Left ventricle myocardium inferior (tissue), 1 donor: ENCODE data around the gene FAM9C. TPM values are rescaled to one million over a fixed set of nuclear protein-coding genes. Genes with fewer than 3 reads are reported as not detected.
A peak's percentile ranks its signal among the peaks of the same experiment; 100 is the strongest.

Experiments used
- DNase-seq: peaks from one replicate; pipeline ENCODE4 v3.0.0-alpha.2; 2020
- H3K27ac ChIP-seq: fragments of 200-600 bp; replicated peaks from 2 replicates; pipeline ENCODE4 v1.8.0; 2021
- H3K27me3 ChIP-seq: fragments of 200-600 bp; 2 replicates; pipeline ENCODE4 v1.8.0; 2021; ENCODE audit warnings: low read depth
- H3K36me3 ChIP-seq: fragments of 200-600 bp; 2 replicates; pipeline ENCODE4 v1.8.0; 2021
- H3K4me1 ChIP-seq: fragments of 200-600 bp; 2 replicates; pipeline ENCODE4 v1.8.0; 2021
- H3K4me3 ChIP-seq: fragments of 200-600 bp; 2 replicates; pipeline ENCODE4 v1.8.0; 2021; ENCODE audit warnings: mild to moderate bottlenecking, moderate library complexity
- H3K9me3 ChIP-seq: fragments of 200-600 bp; replicated peaks from 2 replicates; pipeline ENCODE4 v1.8.0; 2021
- intact Hi-C: fragments of 100-400 bp; cut with micrococcal nuclease; formaldehyde crosslinking; loops from one replicate; pipeline ENCODE4 v1.11.0; 2022
- total RNA-seq: library from RNA; stranded (reverse); fragmentation: NEBNext Ultra II Directional; extraction: Animal tissue kit (Norgen Biotek cat#: 25700); gene quantifications from one replicate; pipeline ENCODE4 v1.2.1, GENCODE V29; 2021
- TF ChIP-seq, protein P1 (sequence below): fragments of 200-600 bp; IDR thresholded peaks from 2 replicates; pipeline ENCODE4 v1.8.0; 2021; ENCODE audit warnings: antibody characterized with exemption, mild to moderate bottlenecking, borderline replicate concordance
- donor health status: DM: no; HTN: yes; CAD: no; lungs with severe emphysema.

FAM9C gene
- total RNA-seq, 1 donor from 2014 or later, result not detected

DNA sequence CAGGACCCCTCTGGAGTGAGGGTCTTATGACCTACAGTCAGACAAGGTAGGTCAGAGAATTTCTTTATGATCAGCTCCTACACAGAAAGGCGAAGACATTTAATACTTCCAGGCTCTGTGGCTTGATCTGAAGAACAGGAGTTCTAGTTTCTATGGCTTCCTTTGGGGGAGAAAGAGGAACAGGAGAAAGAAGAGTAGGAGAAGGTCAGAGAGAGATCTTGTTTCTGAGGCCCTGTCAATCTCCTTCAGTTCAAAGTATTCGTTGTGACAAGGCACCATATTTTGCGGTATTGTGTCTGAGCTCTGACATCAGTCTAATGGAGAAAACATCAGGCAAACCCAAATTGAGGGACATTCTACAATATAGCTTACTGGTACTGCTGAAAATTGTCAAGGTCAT is 52.8 kb downstream of the FAM9C start:
- no peak overlapping the region for H3K27ac ChIP-seq

DNA sequence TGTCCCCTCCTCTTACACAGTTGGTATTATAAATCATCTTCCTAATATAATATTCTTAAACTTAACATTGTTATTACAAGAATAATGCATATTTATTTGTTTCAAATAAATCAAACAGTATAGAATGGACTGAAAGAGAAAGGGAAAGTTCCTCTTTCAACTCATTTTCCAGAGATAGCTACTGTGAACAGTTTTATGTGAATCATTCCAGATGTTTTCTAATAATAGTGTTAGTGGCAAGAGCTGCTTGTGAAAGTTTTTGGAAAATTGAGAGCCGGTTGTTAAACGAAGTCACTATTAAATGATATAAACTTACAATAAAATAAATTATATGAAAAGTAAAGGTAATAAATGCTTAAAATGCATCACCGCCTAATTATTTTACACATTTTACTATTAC is 55.0 kb downstream of the FAM9C start:
- DNase-seq, result no peak
- H3K27ac ChIP-seq, result peak overlapping the region; percentile 42
- H3K27me3 ChIP-seq, result no peaks in the 10 kb centered on the region
- TF ChIP-seq, protein P1, sequence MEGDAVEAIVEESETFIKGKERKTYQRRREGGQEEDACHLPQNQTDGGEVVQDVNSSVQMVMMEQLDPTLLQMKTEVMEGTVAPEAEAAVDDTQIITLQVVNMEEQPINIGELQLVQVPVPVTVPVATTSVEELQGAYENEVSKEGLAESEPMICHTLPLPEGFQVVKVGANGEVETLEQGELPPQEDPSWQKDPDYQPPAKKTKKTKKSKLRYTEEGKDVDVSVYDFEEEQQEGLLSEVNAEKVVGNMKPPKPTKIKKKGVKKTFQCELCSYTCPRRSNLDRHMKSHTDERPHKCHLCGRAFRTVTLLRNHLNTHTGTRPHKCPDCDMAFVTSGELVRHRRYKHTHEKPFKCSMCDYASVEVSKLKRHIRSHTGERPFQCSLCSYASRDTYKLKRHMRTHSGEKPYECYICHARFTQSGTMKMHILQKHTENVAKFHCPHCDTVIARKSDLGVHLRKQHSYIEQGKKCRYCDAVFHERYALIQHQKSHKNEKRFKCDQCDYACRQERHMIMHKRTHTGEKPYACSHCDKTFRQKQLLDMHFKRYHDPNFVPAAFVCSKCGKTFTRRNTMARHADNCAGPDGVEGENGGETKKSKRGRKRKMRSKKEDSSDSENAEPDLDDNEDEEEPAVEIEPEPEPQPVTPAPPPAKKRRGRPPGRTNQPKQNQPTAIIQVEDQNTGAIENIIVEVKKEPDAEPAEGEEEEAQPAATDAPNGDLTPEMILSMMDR, result no peak
- H3K9me3 ChIP-seq, result no peaks in the 10 kb centered on the region
- intact Hi-C loops, result no loop called here
- peaks cover 17% of the 10 kb centered on the region for H3K4me1 ChIP-seq
- no peaks in the 10 kb centered on the region for H3K36me3 ChIP-seq
- H3K4me3 ChIP-seq, result no peak overlapping the region

More for the DNA sequence above, 52.8 kb downstream of the FAM9C start:
- intact Hi-C loops, result no loop called here
- Histone ChIP-seq H3K4me1 (peaks cover 17% of the 10 kb centered on the region), H3K4me3 (no peak overlapping the region), H3K9me3 (no peaks in the 10 kb centered on the region), H3K27me3 (no peaks in the 10 kb centered on the region), H3K36me3 (no peaks in the 10 kb centered on the region)
- TF ChIP-seq, protein P1, result no peak
- no peak for DNase-seq

DNA sequence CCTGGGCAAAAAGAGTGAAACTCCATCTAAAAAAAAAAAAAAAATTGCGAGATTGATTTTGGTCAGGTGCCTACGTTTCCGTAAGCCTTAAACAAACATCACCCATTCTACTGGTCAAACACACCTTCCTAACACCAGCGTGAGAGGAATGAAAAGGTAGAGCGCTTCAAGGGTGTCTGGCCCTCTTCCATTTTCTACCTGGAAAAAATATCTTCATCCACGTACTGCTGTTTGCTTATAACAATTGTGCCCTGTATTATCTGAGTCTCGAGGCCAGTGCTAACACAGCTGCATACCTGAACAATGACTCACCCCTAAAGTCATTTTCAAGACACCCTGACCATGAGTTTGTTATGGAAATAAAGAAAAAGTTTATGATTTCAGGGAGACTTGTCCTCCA is 55.6 kb downstream of the FAM9C start:
- intact Hi-C loops, result no loop called here
- DNase-seq, result no peak
- TF ChIP-seq, protein P1, result no peak
- no peak overlapping the region for H3K4me3 ChIP-seq
- no peaks in the 10 kb centered on the region for H3K9me3 ChIP-seq
- H3K27me3 ChIP-seq, result no peaks in the 10 kb centered on the region
- H3K27ac ChIP-seq, result peak overlapping the region; percentile 42
- no peaks in the 10 kb centered on the region for H3K36me3 ChIP-seq
- peaks cover 17% of the 10 kb centered on the region for H3K4me1 ChIP-seq

DNA sequence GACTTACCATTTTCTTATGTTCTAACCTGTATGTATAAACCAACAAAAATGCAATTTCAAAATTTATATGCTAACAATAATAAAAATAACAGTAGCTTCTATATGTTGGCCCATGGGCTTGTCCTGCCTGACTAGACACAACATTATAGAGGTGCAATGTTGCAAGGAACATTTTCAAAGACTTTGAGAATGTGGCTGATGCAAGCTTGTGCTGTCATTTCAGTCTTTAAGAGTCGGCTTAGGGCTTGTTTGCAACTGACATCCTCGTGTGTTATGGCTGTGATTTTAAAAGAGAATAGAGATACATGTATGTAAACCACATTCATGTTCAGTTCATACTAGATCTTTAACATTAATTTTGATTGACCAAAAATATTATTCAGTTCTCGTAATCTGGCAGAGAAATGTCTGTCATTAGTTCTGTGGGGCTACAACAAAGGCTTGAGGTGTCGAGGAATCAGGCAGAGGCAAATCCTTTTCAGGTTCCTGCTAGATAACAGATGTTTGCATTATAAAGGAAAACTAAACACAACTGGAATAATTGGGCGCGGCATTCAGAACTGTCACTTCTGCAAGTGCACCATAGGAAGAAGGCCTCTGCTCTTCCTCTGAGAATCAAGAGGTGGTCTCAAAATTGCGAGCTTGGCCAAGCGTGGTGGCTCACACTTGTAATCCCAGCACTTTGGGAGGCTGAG is 56.4 kb downstream of the FAM9C start:
- Histone ChIP-seq H3K27me3 (no peaks in the 10 kb centered on the region), H3K27ac (peak overlapping the region; percentile 42), H3K4me1 (peaks cover 17% of the 10 kb centered on the region), H3K4me3 (no peak overlapping the region), H3K36me3 (no peaks in the 10 kb centered on the region), H3K9me3 (no peaks in the 10 kb centered on the region)
- TF ChIP-seq, protein P1, result no peak
- intact Hi-C loops, result no loop called here
- DNase-seq, result no peak

DNA sequence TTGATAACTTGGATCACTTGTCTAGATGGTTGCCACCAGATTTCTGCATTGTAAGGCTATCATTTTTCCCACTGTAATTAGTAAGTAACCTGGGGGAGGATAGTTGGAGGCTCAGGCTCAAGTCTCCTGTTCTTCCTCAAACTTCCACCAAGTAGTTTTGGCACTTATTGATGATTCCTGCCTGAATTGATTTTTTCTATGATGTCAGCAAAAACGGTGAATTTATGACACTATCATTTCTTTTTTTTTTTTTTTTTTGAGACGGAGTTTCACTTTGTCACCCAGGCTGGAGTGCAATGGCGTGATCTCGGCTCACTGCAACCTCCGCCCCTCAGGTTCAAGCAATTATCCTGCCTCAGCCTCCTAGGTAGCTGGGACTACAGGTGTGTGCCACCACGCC is 57.1 kb downstream of the FAM9C start:
- H3K4me1 ChIP-seq, result peaks cover 17% of the 10 kb centered on the region
- no peaks in the 10 kb centered on the region for H3K27me3 ChIP-seq
- intact Hi-C loops, result no loop called here
- TF ChIP-seq, protein P1, result no peak
- DNase-seq, result no peak
- no peak overlapping the region for H3K4me3 ChIP-seq
- no peaks in the 10 kb centered on the region for H3K9me3 ChIP-seq
- no peaks in the 10 kb centered on the region for H3K36me3 ChIP-seq
- H3K27ac ChIP-seq, result no peak overlapping the region
